ENCODE results near the gene DHRSX. TPM values are rescaled to one million over a fixed set of nuclear protein-coding genes. Genes with fewer than 3 reads are reported as not detected.

Gene DHRSX
- total and polyA plus RNA-seq, 2 of the 13 experiments (the other 11 are each of a cell fraction or from before 2014, with no cell fraction given) = 15.5 to 24.3 TPM

- no peak for TF ChIP-seq ZNF691 (CRISPR knock-in tag; IDR thresholded peaks at IDR 0.05; ENCODE audit: borderline replicate concordance, low read depth)
- no peak for TF ChIP-seq SP140L (CRISPR knock-in tag; IDR thresholded peaks at IDR 0.05; ENCODE audit: borderline replicate concordance)
- TF ChIP-seq ZNF768 (CRISPR knock-in tag; IDR thresholded peaks at IDR 0.05) = no peak
- TF ChIP-seq ZNF232 (CRISPR knock-in tag; IDR thresholded peaks at IDR 0.05; ENCODE audit: borderline replicate concordance) = no peak
- TF ChIP-seq SRSF9 (IDR thresholded peaks at IDR 0.05; ENCODE audit: borderline replicate concordance, insufficient read depth, low read depth, low read length, poor library complexity, severe bottlenecking) = no peak
- TF ChIP-seq PTBP1 (IDR thresholded peaks at IDR 0.05; ENCODE audit: low read depth, low read length, poor library complexity, severe bottlenecking) = no peak
- no peak for TF ChIP-seq RNF219 (CRISPR knock-in tag; IDR thresholded peaks at IDR 0.05)
- no peak for TF ChIP-seq ZNF564 (CRISPR knock-in tag; IDR thresholded peaks at IDR 0.05)
- no peak for TF ChIP-seq ZBTB43 (CRISPR knock-in tag; conservative IDR thresholded peaks at IDR 0.05)
Measured at GRCh38 chrX:2263203-2263602, 237.6 kb downstream of the DHRSX start (continued).

Measured in HepG2 (cell line).